GM23338 (cell line): ENCODE results near the gene CSF3.

Source experiments
- CREB1 ChIP-seq: fragments of 250-450 bp; sonication (Bioruptor Pico); IDR thresholded peaks from 2 replicates; pipeline ENCODE4 v1.5.0; 2020; ENCODE audit warnings: low read depth, mild to moderate bottlenecking, moderate library complexity
- EZH2 ChIP-seq: fragments of 200-600 bp; sonication (generic); IDR thresholded peaks from one replicate; pipeline ENCODE4 v1.8.0; 2017; ENCODE audit warnings: antibody characterized with exemption, mild to moderate bottlenecking, low read depth; ENCODE audit not compliant: unreplicated experiment
- EZH2phosphoT487 ChIP-seq: fragments of 200-600 bp; sonication (generic); IDR thresholded peaks from one replicate; pipeline ENCODE4 v1.8.1; 2018; ENCODE audit warnings: antibody characterized with exemption; ENCODE audit not compliant: unreplicated experiment
- JUNB ChIP-seq: IDR thresholded peaks from one replicate; pipeline ENCODE4 v1.6.1; 2016; ENCODE audit warnings: antibody characterized with exemption; ENCODE audit not compliant: unreplicated experiment
- POLR2AphosphoS5 ChIP-seq: IDR thresholded peaks from 2 replicates; pipeline ENCODE4 v1.6.1; 2016; ENCODE audit warnings: antibody characterized with exemption, low read depth
- STAT1 ChIP-seq: IDR thresholded peaks from one replicate; pipeline ENCODE4 v1.6.1; 2016; ENCODE audit warnings: antibody characterized with exemption; ENCODE audit not compliant: unreplicated experiment
- TF ChIP-seq, protein P1 (sequence below), 2 experiments: fragments of 200-600 bp in 1 of 2; sonication (generic) in 1 of 2; conservative IDR thresholded peaks; 2 replicates each; pipeline versions ENCODE4 v1.5.1 to v1.6.1; 2016 to 2017; ENCODE audit warnings: antibody characterized with exemption in 2 of 2, low read depth in 2 of 2, mild to moderate bottlenecking in 2 of 2, moderate library complexity in 1 of 2
- TF ChIP-seq, protein P2 (sequence below): IDR thresholded peaks from one replicate; pipeline ENCODE4 v1.6.1; 2018; ENCODE audit warnings: antibody characterized with exemption; ENCODE audit not compliant: unreplicated experiment
- TF ChIP-seq, protein P3 (sequence below): IDR thresholded peaks from 2 replicates; pipeline ENCODE4 v1.6.1; 2016; ENCODE audit warnings: antibody characterized with exemption

DNA sequence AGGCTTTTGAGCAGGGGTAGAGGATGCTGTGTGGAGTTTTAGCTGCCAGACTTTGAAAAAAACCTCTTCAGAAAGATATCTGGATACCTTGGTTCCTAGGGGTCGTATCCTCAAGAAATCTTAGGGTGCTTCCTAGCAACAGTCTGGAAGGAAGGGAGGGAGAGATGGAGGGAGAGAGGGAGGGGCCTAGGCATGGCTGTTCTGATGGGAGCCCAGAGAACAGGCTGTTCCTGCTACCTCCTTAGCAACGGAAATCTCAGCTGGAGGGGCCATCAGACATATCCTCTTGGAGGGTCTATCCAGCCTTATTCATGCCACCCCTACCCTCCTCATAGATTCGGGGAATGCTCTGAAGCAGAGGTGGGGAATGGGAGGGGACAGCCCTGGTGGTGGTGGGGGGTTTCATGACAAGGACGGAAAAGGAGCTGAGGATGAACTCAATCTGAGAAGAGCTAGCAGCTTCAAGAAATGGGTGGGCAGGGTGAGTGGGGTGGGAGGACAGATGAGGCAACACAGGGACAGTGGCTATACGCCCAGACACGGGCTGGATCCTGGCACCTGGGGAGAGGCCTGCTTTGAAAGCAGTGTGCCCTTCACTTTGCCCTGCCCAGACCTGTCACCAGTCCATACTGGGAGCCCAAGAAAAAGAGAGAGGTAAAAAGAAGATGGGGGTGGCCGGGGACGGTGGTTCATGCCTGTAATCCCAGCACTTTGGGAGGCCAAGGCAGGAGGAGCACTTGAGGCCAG, 44.7 kb downstream of the CSF3 start:
- TF ChIP-seq, protein P1, sequence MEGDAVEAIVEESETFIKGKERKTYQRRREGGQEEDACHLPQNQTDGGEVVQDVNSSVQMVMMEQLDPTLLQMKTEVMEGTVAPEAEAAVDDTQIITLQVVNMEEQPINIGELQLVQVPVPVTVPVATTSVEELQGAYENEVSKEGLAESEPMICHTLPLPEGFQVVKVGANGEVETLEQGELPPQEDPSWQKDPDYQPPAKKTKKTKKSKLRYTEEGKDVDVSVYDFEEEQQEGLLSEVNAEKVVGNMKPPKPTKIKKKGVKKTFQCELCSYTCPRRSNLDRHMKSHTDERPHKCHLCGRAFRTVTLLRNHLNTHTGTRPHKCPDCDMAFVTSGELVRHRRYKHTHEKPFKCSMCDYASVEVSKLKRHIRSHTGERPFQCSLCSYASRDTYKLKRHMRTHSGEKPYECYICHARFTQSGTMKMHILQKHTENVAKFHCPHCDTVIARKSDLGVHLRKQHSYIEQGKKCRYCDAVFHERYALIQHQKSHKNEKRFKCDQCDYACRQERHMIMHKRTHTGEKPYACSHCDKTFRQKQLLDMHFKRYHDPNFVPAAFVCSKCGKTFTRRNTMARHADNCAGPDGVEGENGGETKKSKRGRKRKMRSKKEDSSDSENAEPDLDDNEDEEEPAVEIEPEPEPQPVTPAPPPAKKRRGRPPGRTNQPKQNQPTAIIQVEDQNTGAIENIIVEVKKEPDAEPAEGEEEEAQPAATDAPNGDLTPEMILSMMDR (conservative IDR thresholded peaks at IDR 0.05; ENCODE audit: low read depth in 2 of 2): no peak
- no peak for TF ChIP-seq EZH2phosphoT487
- no peak for TF ChIP-seq EZH2
- TF ChIP-seq, protein P2, sequence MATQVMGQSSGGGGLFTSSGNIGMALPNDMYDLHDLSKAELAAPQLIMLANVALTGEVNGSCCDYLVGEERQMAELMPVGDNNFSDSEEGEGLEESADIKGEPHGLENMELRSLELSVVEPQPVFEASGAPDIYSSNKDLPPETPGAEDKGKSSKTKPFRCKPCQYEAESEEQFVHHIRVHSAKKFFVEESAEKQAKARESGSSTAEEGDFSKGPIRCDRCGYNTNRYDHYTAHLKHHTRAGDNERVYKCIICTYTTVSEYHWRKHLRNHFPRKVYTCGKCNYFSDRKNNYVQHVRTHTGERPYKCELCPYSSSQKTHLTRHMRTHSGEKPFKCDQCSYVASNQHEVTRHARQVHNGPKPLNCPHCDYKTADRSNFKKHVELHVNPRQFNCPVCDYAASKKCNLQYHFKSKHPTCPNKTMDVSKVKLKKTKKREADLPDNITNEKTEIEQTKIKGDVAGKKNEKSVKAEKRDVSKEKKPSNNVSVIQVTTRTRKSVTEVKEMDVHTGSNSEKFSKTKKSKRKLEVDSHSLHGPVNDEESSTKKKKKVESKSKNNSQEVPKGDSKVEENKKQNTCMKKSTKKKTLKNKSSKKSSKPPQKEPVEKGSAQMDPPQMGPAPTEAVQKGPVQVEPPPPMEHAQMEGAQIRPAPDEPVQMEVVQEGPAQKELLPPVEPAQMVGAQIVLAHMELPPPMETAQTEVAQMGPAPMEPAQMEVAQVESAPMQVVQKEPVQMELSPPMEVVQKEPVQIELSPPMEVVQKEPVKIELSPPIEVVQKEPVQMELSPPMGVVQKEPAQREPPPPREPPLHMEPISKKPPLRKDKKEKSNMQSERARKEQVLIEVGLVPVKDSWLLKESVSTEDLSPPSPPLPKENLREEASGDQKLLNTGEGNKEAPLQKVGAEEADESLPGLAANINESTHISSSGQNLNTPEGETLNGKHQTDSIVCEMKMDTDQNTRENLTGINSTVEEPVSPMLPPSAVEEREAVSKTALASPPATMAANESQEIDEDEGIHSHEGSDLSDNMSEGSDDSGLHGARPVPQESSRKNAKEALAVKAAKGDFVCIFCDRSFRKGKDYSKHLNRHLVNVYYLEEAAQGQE: no peak
- no peak for TF ChIP-seq POLR2AphosphoS5
- TF ChIP-seq, protein P3, sequence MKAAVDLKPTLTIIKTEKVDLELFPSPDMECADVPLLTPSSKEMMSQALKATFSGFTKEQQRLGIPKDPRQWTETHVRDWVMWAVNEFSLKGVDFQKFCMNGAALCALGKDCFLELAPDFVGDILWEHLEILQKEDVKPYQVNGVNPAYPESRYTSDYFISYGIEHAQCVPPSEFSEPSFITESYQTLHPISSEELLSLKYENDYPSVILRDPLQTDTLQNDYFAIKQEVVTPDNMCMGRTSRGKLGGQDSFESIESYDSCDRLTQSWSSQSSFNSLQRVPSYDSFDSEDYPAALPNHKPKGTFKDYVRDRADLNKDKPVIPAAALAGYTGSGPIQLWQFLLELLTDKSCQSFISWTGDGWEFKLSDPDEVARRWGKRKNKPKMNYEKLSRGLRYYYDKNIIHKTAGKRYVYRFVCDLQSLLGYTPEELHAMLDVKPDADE: no peak
- TF ChIP-seq STAT1: no peak
- no peak for TF ChIP-seq CREB1 (CRISPR knock-in tag)
- no peak for TF ChIP-seq JUNB
